HEK293 (cell line): ENCODE results near the gene COL12A1.

Source experiments
- CTCF ChIA-PET: fragments of 350-600 bp; formaldehyde crosslinking; extraction: SDS; loops from one replicate; lab custom pipeline; 2021; ENCODE audit warnings: antibody characterized with exemption; lab: Yijun Ruan, JAX
- POLR2A ChIA-PET: fragments of 300-600 bp; formaldehyde crosslinking; extraction: SDS; loops from one replicate; lab custom pipeline; 2020; ENCODE audit warnings: antibody characterized with exemption, inconsistent platforms; lab: Yijun Ruan, JAX
- H3K27ac ChIP-seq: fragments of 200-500 bp; sonication (Bioruptor generic); 2 replicates; pipeline ENCODE4 v1.5.1; 2014; ENCODE audit warnings: low read depth, low read length, control low read depth, inconsistent platforms; ENCODE audit errors: extremely low read depth
- H3K36me3 ChIP-seq, 2 experiments: fragments of 200-500 bp in 1 of 2; sonication (Bioruptor generic) in 1 of 2; 1 replicate in 1 of 2; 2 replicates in 1 of 2; pipeline ENCODE4 v1.5.1; 2014 to 2017; ENCODE audit warnings: inconsistent platforms in 2 of 2, low read length in 2 of 2; ENCODE audit not compliant: control insufficient read depth in 2 of 2, insufficient read depth in 1 of 2
- H3K4me1 ChIP-seq: fragments of 200-500 bp; sonication (Bioruptor generic); 2 replicates; pipeline ENCODE4 v1.5.1; 2014; ENCODE audit warnings: mild to moderate bottlenecking, low read length, inconsistent platforms; ENCODE audit not compliant: control insufficient read depth, insufficient read depth
- H3K4me3 ChIP-seq: 2 replicates; pipeline ENCODE4 v1.5.1; 2011; ENCODE audit warnings: low read depth, mild to moderate bottlenecking, control low read depth, low read length, moderate library complexity
- H3K9me3 ChIP-seq: fragments of 200-500 bp; sonication (Bioruptor generic); 2 replicates; pipeline ENCODE4 v1.5.1; 2014; ENCODE audit warnings: low read depth, low read length, inconsistent platforms; ENCODE audit not compliant: control insufficient read depth, insufficient read depth
- HOXD13 ChIP-seq: sonication (generic); formaldehyde crosslinking; IDR thresholded peaks from 2 replicates; pipeline ENCODE4 v1.8.0; 2022; ENCODE audit warnings: missing genetic modification reagents, borderline replicate concordance
- IKZF3 ChIP-seq: fragments of 450-650 bp; IDR thresholded peaks from 2 replicates; pipeline ENCODE4 v1.5.0; 2018; ENCODE audit warnings: missing biosample characterization, mild to moderate bottlenecking, missing genetic modification characterization, moderate library complexity
- INSM2 ChIP-seq: fragments of 450-650 bp; formaldehyde crosslinking; IDR thresholded peaks from 2 replicates; pipeline ENCODE4 v1.5.1; 2016; ENCODE audit warnings: missing biosample characterization, missing genetic modification characterization
- PBX3 ChIP-seq: sonication (generic); formaldehyde crosslinking; IDR thresholded peaks from 2 replicates; pipeline ENCODE4 v1.8.1; 2022; ENCODE audit warnings: mild to moderate bottlenecking, moderate library complexity, missing genetic modification reagents
- PRDM2 ChIP-seq: fragments of 450-650 bp; formaldehyde crosslinking; IDR thresholded peaks from 2 replicates; pipeline ENCODE4 v1.5.1; 2016; ENCODE audit warnings: missing biosample characterization, missing genetic modification characterization, borderline replicate concordance
- SCRT1 ChIP-seq: fragments of 450-650 bp; formaldehyde crosslinking; IDR thresholded peaks from 2 replicates; pipeline ENCODE4 v1.5.1; 2016; ENCODE audit warnings: missing biosample characterization, missing genetic modification characterization, borderline replicate concordance
- SCRT2 ChIP-seq: fragments of 450-650 bp; formaldehyde crosslinking; IDR thresholded peaks from 2 replicates; pipeline ENCODE4 v1.5.1; 2016; ENCODE audit warnings: missing biosample characterization, missing genetic modification characterization
- WT1 ChIP-seq: fragments of 450-650 bp; formaldehyde crosslinking; IDR thresholded peaks from 2 replicates; pipeline ENCODE4 v1.5.1; 2016; ENCODE audit warnings: missing biosample characterization, missing genetic modification characterization
- YY1 ChIP-seq: fragments of 450-650 bp; formaldehyde crosslinking; IDR thresholded peaks from 2 replicates; pipeline ENCODE4 v1.5.1; 2018; ENCODE audit warnings: missing biosample characterization, missing genetic modification characterization
- ZBTB17 ChIP-seq: fragments of 450-650 bp; formaldehyde crosslinking; IDR thresholded peaks from 2 replicates; pipeline ENCODE4 v1.5.1; 2016; ENCODE audit warnings: missing biosample characterization, missing genetic modification characterization
- ZBTB20 ChIP-seq: fragments of 450-650 bp; formaldehyde crosslinking; IDR thresholded peaks from 2 replicates; pipeline ENCODE4 v1.5.1; 2016; ENCODE audit warnings: missing biosample characterization, missing genetic modification characterization
- ZNF184 ChIP-seq: fragments of 450-650 bp; IDR thresholded peaks from 2 replicates; pipeline ENCODE4 v1.5.1; 2018; ENCODE audit warnings: missing biosample characterization, mild to moderate bottlenecking, missing genetic modification characterization
- ZNF239 ChIP-seq: fragments of 450-650 bp; formaldehyde crosslinking; IDR thresholded peaks from 2 replicates; pipeline ENCODE4 v1.5.1; 2016; ENCODE audit warnings: missing biosample characterization, missing genetic modification characterization
- ZNF335 ChIP-seq: fragments of 450-650 bp; formaldehyde crosslinking; conservative IDR thresholded peaks from 2 replicates; pipeline ENCODE4 v1.5.1; 2016; ENCODE audit warnings: missing biosample characterization, missing genetic modification characterization
- ZNF350 ChIP-seq: fragments of 450-650 bp; formaldehyde crosslinking; IDR thresholded peaks from 2 replicates; pipeline ENCODE4 v1.5.0; 2017; ENCODE audit warnings: missing biosample characterization, mild to moderate bottlenecking, missing genetic modification characterization
- ZNF37A ChIP-seq: fragments of 450-650 bp; IDR thresholded peaks from 2 replicates; pipeline ENCODE4 v1.5.1; 2018; ENCODE audit warnings: missing biosample characterization, missing genetic modification characterization
- ZNF645 ChIP-seq: fragments of 450-650 bp; formaldehyde crosslinking; IDR thresholded peaks from 2 replicates; pipeline ENCODE4; 2016; ENCODE audit warnings: missing biosample characterization, missing genetic modification characterization
- ZNF660 ChIP-seq: fragments of 450-650 bp; IDR thresholded peaks from 2 replicates; pipeline ENCODE4 v1.5.1; 2018; ENCODE audit warnings: missing biosample characterization, mild to moderate bottlenecking, missing genetic modification characterization
- ZNF692 ChIP-seq: fragments of 450-650 bp; formaldehyde crosslinking; IDR thresholded peaks from 2 replicates; pipeline ENCODE4 v1.5.1; 2016; ENCODE audit warnings: missing biosample characterization, missing genetic modification characterization
- ZNF768 ChIP-seq: fragments of 450-650 bp; formaldehyde crosslinking; IDR thresholded peaks from 2 replicates; pipeline ENCODE4 v1.5.1; 2018; ENCODE audit warnings: missing biosample characterization, mild to moderate bottlenecking, missing genetic modification characterization
- ZNF791 ChIP-seq: fragments of 450-650 bp; formaldehyde crosslinking; IDR thresholded peaks from 2 replicates; pipeline ENCODE4 v1.5.1; 2016; ENCODE audit warnings: missing biosample characterization, missing genetic modification characterization

COL12A1 gene

GRCh38 chr6:75176076-75176582, 29.7 kb downstream of the COL12A1 start (continued):
- TF ChIP-seq PBX3 (no peak), SCRT2 (tag by site-specific recombination) (no peak), WT1 (no peak), ZNF184 (no peak), YY1 (tag by site-specific recombination) (no peak), PRDM2 (tag by site-specific recombination) (no peak), ZNF239 (tag by site-specific recombination) (no peak)

GRCh38 chr6:75171986-75172385, 33.9 kb downstream of the COL12A1 start:
- Histone ChIP-seq H3K4me1 (no peaks in the 10 kb centered on the region), H3K9me3 (no peaks in the 10 kb centered on the region), H3K4me3 (no peak overlapping the region), H3K36me3 (no peaks in the 10 kb centered on the region), H3K27ac (no peak overlapping the region)
- POLR2A ChIA-PET = no interaction called here
- CTCF ChIA-PET = interaction anchor here (1.1 to 1.6 kb wide), 2 partner anchors 11 to 34 kb away, joined by 4 to 5 read pairs; partner anchors contain the start of gene COL12A1
- no peak for TF ChIP-seq ZNF660 (tag by site-specific recombination)
- TF ChIP-seq ZNF350 = no peak
- TF ChIP-seq ZNF768 = no peak
- no peak for TF ChIP-seq ZBTB17 (tag by site-specific recombination)
- no peak for TF ChIP-seq PBX3
- no peak for TF ChIP-seq ZNF335
- TF ChIP-seq ZNF791 (tag by site-specific recombination) = no peak
- TF ChIP-seq HOXD13 (CRISPR knock-in tag) = no peak
- TF ChIP-seq SCRT2 (tag by site-specific recombination) = no peak
- TF ChIP-seq SCRT1 = no peak

GRCh38 chr6:75171567-75171966, 34.3 kb downstream of the COL12A1 start:
- ChIA-PET POLR2A (no interaction called here), CTCF (interaction anchor here (1.1 to 1.6 kb wide), 2 partner anchors 11 to 34 kb away, joined by 4 to 5 read pairs; partner anchors contain the start of gene COL12A1)
- H3K27ac ChIP-seq = no peak overlapping the region
- H3K4me1 ChIP-seq = no peaks in the 10 kb centered on the region
- H3K4me3 ChIP-seq = no peak overlapping the region
- no peaks in the 10 kb centered on the region for H3K9me3 ChIP-seq
- H3K36me3 ChIP-seq = no peaks in the 10 kb centered on the region
- TF ChIP-seq ZNF37A (tag by site-specific recombination) (no peak), ZNF692 (tag by site-specific recombination) (no peak), IKZF3 (tag by site-specific recombination) (no peak), ZBTB20 (tag by site-specific recombination) (no peak), INSM2 (tag by site-specific recombination) (no peak), ZNF645 (tag by site-specific recombination) (no peak)
